ENCODE results near the gene MAPKAPK2. TPM values are rescaled to one million over a fixed set of nuclear protein-coding genes. Genes with fewer than 3 reads are reported as not detected.

The MAPKAPK2 gene
- total RNA-seq, 1 donor from 2014 or later = 87.9 TPM

- TF ChIP-seq CTCF (IDR thresholded peaks at IDR 0.05) = no peak
- no peaks in the 10 kb centered on the region for H3K27me3 Mint-ChIP-seq (ENCODE audit: low read depth)
- H3K4me1 Mint-ChIP-seq (ENCODE audit: low read depth) = peaks cover 58% of the 10 kb centered on the region
- H3K36me3 Mint-ChIP-seq (ENCODE audit: low read depth) = peaks cover 4% of the 10 kb centered on the region
- H3K4me3 Mint-ChIP-seq (ENCODE audit: unreplicated experiment) = no peak overlapping the region
- DNase-seq (ENCODE audit: low spot score) = no peak
- H3K9me3 Mint-ChIP-seq (ENCODE audit: low read depth) = no peaks in the 10 kb centered on the region
- no peak overlapping the region for H3K27ac Mint-ChIP-seq (ENCODE audit: unreplicated experiment)
Observed at GRCh38 chr1:206700445-206701036, 15.8 kb downstream of the MAPKAPK2 start.

GRCh38 chr1:206702260-206702659 is 17.6 kb downstream of the MAPKAPK2 start:
- no peak for TF ChIP-seq CTCF (IDR thresholded peaks at IDR 0.05)
- DNase-seq (ENCODE audit: low spot score) = no peak
- Mint-ChIP-seq H3K27me3 (ENCODE audit: low read depth) (no peaks in the 10 kb centered on the region), H3K4me3 (ENCODE audit: unreplicated experiment) (no peak overlapping the region), H3K4me1 (ENCODE audit: low read depth) (peaks cover 64% of the 10 kb centered on the region), H3K9me3 (ENCODE audit: low read depth) (no peaks in the 10 kb centered on the region), H3K36me3 (ENCODE audit: low read depth) (peaks cover 1% of the 10 kb centered on the region), H3K27ac (ENCODE audit: unreplicated experiment) (no peak overlapping the region)

- Mint-ChIP-seq H3K36me3 (ENCODE audit: low read depth) (no peaks in the 10 kb centered on the region), H3K4me3 (ENCODE audit: unreplicated experiment) (no peak overlapping the region)
Observed at GRCh38 chr1:206702803-206703202, 18.1 kb downstream of the MAPKAPK2 start.

GRCh38 chr1:206703661-206704060 is 19.0 kb downstream of the MAPKAPK2 start:
- peaks cover 77% of the 10 kb centered on the region for H3K4me1 Mint-ChIP-seq (ENCODE audit: low read depth)
- no peaks in the 10 kb centered on the region for H3K9me3 Mint-ChIP-seq (ENCODE audit: low read depth)
- H3K4me3 Mint-ChIP-seq (ENCODE audit: unreplicated experiment) = no peak overlapping the region
- TF ChIP-seq CTCF (IDR thresholded peaks at IDR 0.05) = no peak
- H3K27ac Mint-ChIP-seq (ENCODE audit: unreplicated experiment) = no peak overlapping the region
- H3K36me3 Mint-ChIP-seq (ENCODE audit: low read depth) = no peaks in the 10 kb centered on the region
- DNase-seq (ENCODE audit: low spot score) = no peak
- H3K27me3 Mint-ChIP-seq (ENCODE audit: low read depth) = no peaks in the 10 kb centered on the region

More at GRCh38 chr1:206702803-206703202, 18.1 kb downstream of the MAPKAPK2 start:
- Mint-ChIP-seq H3K27ac (ENCODE audit: unreplicated experiment) (peak overlapping the region; percentile 39), H3K9me3 (ENCODE audit: low read depth) (no peaks in the 10 kb centered on the region), H3K27me3 (ENCODE audit: low read depth) (no peaks in the 10 kb centered on the region), H3K4me1 (ENCODE audit: low read depth) (peaks cover 68% of the 10 kb centered on the region)
- no peak for TF ChIP-seq CTCF (IDR thresholded peaks at IDR 0.05)
- no peak for DNase-seq (ENCODE audit: low spot score)

GRCh38 chr1:206704226-206704625 is 19.5 kb downstream of the MAPKAPK2 start:
- H3K4me1 Mint-ChIP-seq (ENCODE audit: low read depth) = peaks cover 79% of the 10 kb centered on the region
- no peak overlapping the region for H3K4me3 Mint-ChIP-seq (ENCODE audit: unreplicated experiment)
- TF ChIP-seq CTCF (IDR thresholded peaks at IDR 0.05) = no peak
- no peaks in the 10 kb centered on the region for H3K36me3 Mint-ChIP-seq (ENCODE audit: low read depth)
- H3K27ac Mint-ChIP-seq (ENCODE audit: unreplicated experiment) = no peak overlapping the region
- no peaks in the 10 kb centered on the region for H3K27me3 Mint-ChIP-seq (ENCODE audit: low read depth)
- no peaks in the 10 kb centered on the region for H3K9me3 Mint-ChIP-seq (ENCODE audit: low read depth)
- no peak for DNase-seq (ENCODE audit: low spot score)

Measured in chondrocyte (in vitro differentiated cells).